ENCODE measurements around the gene CSN2.
"Not testable (repeated sequence)": the region's sequence is repeated elsewhere in the genome, so short reads cannot be mapped to it uniquely, and the experiment has no call there.

Gene CSN2

GRCh38 chr4:69965628-69966027 lies at the start of gene CSN2:
Gene CSN2, minus strand, starts transcription at chr4:69965728. Its CDS starts 4,733 bp downstream, at chr4:69960995.
- no peak for DNase-seq

- no peak for DNase-seq
Measured at GRCh38 chr4:70008771-70009170, 43.2 kb upstream of the CSN2 start.

GRCh38 chr4:70002507-70002906 lies 37.0 kb upstream of the CSN2 start:
- DNase-seq = no peak

GRCh38 chr4:70000711-70001110 lies 35.2 kb upstream of the CSN2 start:
- DNase-seq = no peak

GRCh38 chr4:69999420-69999819 lies 33.9 kb upstream of the CSN2 start:
- DNase-seq = no peak

GRCh38 chr4:69995526-69996016 lies 30.0 kb upstream of the CSN2 start, which contains the start of gene STATH:
Gene STATH, plus strand, starts transcription at chr4:69995966. Its CDS starts 2,472 bp downstream, at chr4:69998438.
- no peak for DNase-seq

GRCh38 chr4:69994782-69995181 lies 29.3 kb upstream of the CSN2 start:
- DNase-seq = no peak

- DNase-seq = no peak
Measured at GRCh38 chr4:69991016-69991415, 25.5 kb upstream of the CSN2 start.

- DNase-seq = no peak
Measured at GRCh38 chr4:69986663-69987062, 21.1 kb upstream of the CSN2 start.

- DNase-seq = no peak
Measured at GRCh38 chr4:69984030-69984443, 18.5 kb upstream of the CSN2 start.

GRCh38 chr4:69977582-69977981 lies 12.1 kb upstream of the CSN2 start:
- DNase-seq = no peak

- DNase-seq = no peak
Measured at GRCh38 chr4:69974631-69975030, 9.1 kb upstream of the CSN2 start.

GRCh38 chr4:69970071-69970470 lies 4.5 kb upstream of the CSN2 start:
- no peak for DNase-seq

GRCh38 chr4:69957209-69957608 lies 8.3 kb downstream of the CSN2 start:
- DNase-seq = no peak

GRCh38 chr4:69951602-69952001 lies 13.9 kb downstream of the CSN2 start:
- DNase-seq = no peak

GRCh38 chr4:69936566-69936965 lies 29.0 kb downstream of the CSN2 start:
- no peak for DNase-seq

GRCh38 chr4:69934150-69934549 lies 31.4 kb downstream of the CSN2 start:
- DNase-seq = no peak

GRCh38 chr4:69930768-69931167 lies 34.8 kb downstream of the CSN2 start, which contains the start of gene CSN1S1:
Gene CSN1S1, plus strand, starts transcription at chr4:69931068. Its CDS starts 1,488 bp downstream, at chr4:69932556.
- no peak for DNase-seq

GRCh38 chr4:69923782-69924410 lies 41.6 kb downstream of the CSN2 start:
- DNase-seq = not testable (repeated sequence)

- no peak for DNase-seq
Measured at GRCh38 chr4:69920874-69921273, 44.7 kb downstream of the CSN2 start.

GRCh38 chr4:69910016-69910782 lies 55.3 kb downstream of the CSN2 start:
- no peak for DNase-seq

- no peak for DNase-seq
Measured at GRCh38 chr4:69909195-69909594, 56.3 kb downstream of the CSN2 start.

- DNase-seq = no peak
Measured at GRCh38 chr4:69907151-69907550, 58.4 kb downstream of the CSN2 start.
